HEK293 (cell line): Measurements from ENCODE around the gene DDIAS.
A peak's percentile ranks its signal among the peaks of the same experiment; 100 is the strongest.

ENCODE experiments used
- CTCF ChIA-PET: fragments of 350-600 bp; formaldehyde crosslinking; extraction: SDS; loops from one replicate; lab custom pipeline; 2021; ENCODE audit warnings: antibody characterized with exemption; lab: Yijun Ruan, JAX
- POLR2A ChIA-PET: fragments of 300-600 bp; formaldehyde crosslinking; extraction: SDS; loops from one replicate; lab custom pipeline; 2020; ENCODE audit warnings: antibody characterized with exemption, inconsistent platforms; lab: Yijun Ruan, JAX
- H3K27ac ChIP-seq: fragments of 200-500 bp; sonication (Bioruptor generic); 2 replicates; pipeline ENCODE4 v1.5.1; 2014; ENCODE audit warnings: low read depth, low read length, control low read depth, inconsistent platforms; ENCODE audit errors: extremely low read depth
- H3K36me3 ChIP-seq, 2 experiments: fragments of 200-500 bp in 1 of 2; sonication (Bioruptor generic) in 1 of 2; 1 replicate in 1 of 2; 2 replicates in 1 of 2; pipeline ENCODE4 v1.5.1; 2014 to 2017; ENCODE audit warnings: inconsistent platforms in 2 of 2, low read length in 2 of 2; ENCODE audit not compliant: control insufficient read depth in 2 of 2, insufficient read depth in 1 of 2
- H3K4me1 ChIP-seq: fragments of 200-500 bp; sonication (Bioruptor generic); 2 replicates; pipeline ENCODE4 v1.5.1; 2014; ENCODE audit warnings: mild to moderate bottlenecking, low read length, inconsistent platforms; ENCODE audit not compliant: control insufficient read depth, insufficient read depth
- H3K4me3 ChIP-seq: 2 replicates; pipeline ENCODE4 v1.5.1; 2011; ENCODE audit warnings: low read depth, mild to moderate bottlenecking, control low read depth, low read length, moderate library complexity
- H3K9me3 ChIP-seq: fragments of 200-500 bp; sonication (Bioruptor generic); 2 replicates; pipeline ENCODE4 v1.5.1; 2014; ENCODE audit warnings: low read depth, low read length, inconsistent platforms; ENCODE audit not compliant: control insufficient read depth, insufficient read depth
- AEBP2 ChIP-seq: fragments of 450-650 bp; formaldehyde crosslinking; IDR thresholded peaks from 2 replicates; pipeline ENCODE4 v1.5.1; 2016; ENCODE audit warnings: missing biosample characterization, missing genetic modification characterization, borderline replicate concordance
- BCL11A ChIP-seq: fragments of 450-650 bp; formaldehyde crosslinking; IDR thresholded peaks from 2 replicates; pipeline ENCODE4 v1.5.1; 2016; ENCODE audit warnings: low read depth, missing biosample characterization, missing genetic modification characterization
- HOXD13 ChIP-seq: sonication (generic); formaldehyde crosslinking; IDR thresholded peaks from 2 replicates; pipeline ENCODE4 v1.8.0; 2022; ENCODE audit warnings: missing genetic modification reagents, borderline replicate concordance
- MYNN ChIP-seq: fragments of 450-650 bp; formaldehyde crosslinking; IDR thresholded peaks from 2 replicates; pipeline ENCODE4 v1.5.1; 2016; ENCODE audit warnings: missing biosample characterization, missing genetic modification characterization, borderline replicate concordance
- PRDM1 ChIP-seq: fragments of 450-650 bp; formaldehyde crosslinking; IDR thresholded peaks from 2 replicates; pipeline ENCODE4; 2016; ENCODE audit warnings: missing biosample characterization, missing genetic modification characterization
- ZBTB48 ChIP-seq: fragments of 450-650 bp; formaldehyde crosslinking; IDR thresholded peaks from 2 replicates; pipeline ENCODE4 v1.5.1; 2016; ENCODE audit warnings: missing biosample characterization, missing genetic modification characterization
- ZEB2 ChIP-seq: fragments of 450-650 bp; formaldehyde crosslinking; IDR thresholded peaks from 2 replicates; pipeline ENCODE4 v1.5.1; 2016; ENCODE audit warnings: missing biosample characterization, missing genetic modification characterization
- ZFP3 ChIP-seq: fragments of 450-650 bp; formaldehyde crosslinking; IDR thresholded peaks from 2 replicates; pipeline ENCODE4 v1.5.1; 2016; ENCODE audit warnings: low read depth, missing biosample characterization, missing genetic modification characterization
- ZFP41 ChIP-seq: fragments of 450-650 bp; formaldehyde crosslinking; IDR thresholded peaks from 2 replicates; pipeline ENCODE4 v1.5.1; 2016; ENCODE audit warnings: missing biosample characterization, missing genetic modification characterization, borderline replicate concordance
- ZNF146 ChIP-seq: fragments of 450-650 bp; formaldehyde crosslinking; IDR thresholded peaks from 2 replicates; pipeline ENCODE4 v1.5.1; 2016; ENCODE audit warnings: missing biosample characterization, missing genetic modification characterization
- ZNF175 ChIP-seq: fragments of 450-650 bp; formaldehyde crosslinking; IDR thresholded peaks from 2 replicates; pipeline ENCODE4 v1.5.1; 2016; ENCODE audit warnings: missing biosample characterization, missing genetic modification characterization
- ZNF274 ChIP-seq, 2 experiments: fragments of 200-500 bp in 1 of 2; fragments of 450-650 bp in 1 of 2; sonication (Bioruptor generic) in 1 of 2; formaldehyde crosslinking in 1 of 2; IDR thresholded peaks; 2 replicates each; pipeline versions ENCODE4 v1.5.1 to v1.6.1; 2014 to 2016; ENCODE audit warnings: borderline replicate concordance in 1 of 2, inconsistent platforms in 1 of 2, low read length in 1 of 2, missing biosample characterization in 1 of 2, missing genetic modification characterization in 1 of 2
- ZNF394 ChIP-seq: fragments of 450-650 bp; formaldehyde crosslinking; IDR thresholded peaks from 2 replicates; pipeline ENCODE4 v1.5.1; 2016; ENCODE audit warnings: missing biosample characterization, missing genetic modification characterization, mild to moderate bottlenecking, moderate library complexity, borderline replicate concordance
- ZNF398 ChIP-seq: fragments of 450-650 bp; formaldehyde crosslinking; IDR thresholded peaks from 2 replicates; pipeline ENCODE4 v1.5.1; 2017; ENCODE audit warnings: missing biosample characterization, missing genetic modification characterization
- ZNF404 ChIP-seq: fragments of 450-650 bp; formaldehyde crosslinking; IDR thresholded peaks from 2 replicates; pipeline ENCODE4 v1.5.1; 2017; ENCODE audit warnings: missing biosample characterization, missing genetic modification characterization
- ZNF473 ChIP-seq: fragments of 450-650 bp; formaldehyde crosslinking; IDR thresholded peaks from 2 replicates; pipeline ENCODE4 v1.5.1; 2017; ENCODE audit warnings: missing biosample characterization, missing genetic modification characterization
- ZNF488 ChIP-seq: fragments of 450-650 bp; formaldehyde crosslinking; IDR thresholded peaks from 2 replicates; pipeline ENCODE4 v1.5.1; 2016; ENCODE audit warnings: missing biosample characterization, missing genetic modification characterization
- ZNF514 ChIP-seq: fragments of 450-650 bp; formaldehyde crosslinking; IDR thresholded peaks from 2 replicates; pipeline ENCODE4 v1.5.1; 2016; ENCODE audit warnings: missing biosample characterization, missing genetic modification characterization
- ZNF530 ChIP-seq: fragments of 450-650 bp; formaldehyde crosslinking; IDR thresholded peaks from 2 replicates; pipeline ENCODE4 v1.5.1; 2016; ENCODE audit warnings: low read depth, missing biosample characterization, missing genetic modification characterization
- ZNF610 ChIP-seq: fragments of 450-650 bp; formaldehyde crosslinking; IDR thresholded peaks from 2 replicates; pipeline ENCODE4 v1.5.1; 2016; ENCODE audit warnings: missing biosample characterization, missing genetic modification characterization, borderline replicate concordance
- ZNF704 ChIP-seq: fragments of 450-650 bp; formaldehyde crosslinking; IDR thresholded peaks from 2 replicates; pipeline ENCODE4 v1.5.1; 2016; ENCODE audit warnings: missing biosample characterization, missing genetic modification characterization
- TF ChIP-seq, protein P1 (sequence below): fragments of 450-650 bp; formaldehyde crosslinking; IDR thresholded peaks from 2 replicates; pipeline ENCODE4 v1.5.1; 2016; ENCODE audit warnings: missing biosample characterization, missing genetic modification characterization
- TF ChIP-seq, protein P2 (sequence below): fragments of 450-650 bp; formaldehyde crosslinking; IDR thresholded peaks from 2 replicates; pipeline ENCODE4 v1.5.1; 2016; ENCODE audit warnings: missing biosample characterization, missing genetic modification characterization

DDIAS gene

DNA sequence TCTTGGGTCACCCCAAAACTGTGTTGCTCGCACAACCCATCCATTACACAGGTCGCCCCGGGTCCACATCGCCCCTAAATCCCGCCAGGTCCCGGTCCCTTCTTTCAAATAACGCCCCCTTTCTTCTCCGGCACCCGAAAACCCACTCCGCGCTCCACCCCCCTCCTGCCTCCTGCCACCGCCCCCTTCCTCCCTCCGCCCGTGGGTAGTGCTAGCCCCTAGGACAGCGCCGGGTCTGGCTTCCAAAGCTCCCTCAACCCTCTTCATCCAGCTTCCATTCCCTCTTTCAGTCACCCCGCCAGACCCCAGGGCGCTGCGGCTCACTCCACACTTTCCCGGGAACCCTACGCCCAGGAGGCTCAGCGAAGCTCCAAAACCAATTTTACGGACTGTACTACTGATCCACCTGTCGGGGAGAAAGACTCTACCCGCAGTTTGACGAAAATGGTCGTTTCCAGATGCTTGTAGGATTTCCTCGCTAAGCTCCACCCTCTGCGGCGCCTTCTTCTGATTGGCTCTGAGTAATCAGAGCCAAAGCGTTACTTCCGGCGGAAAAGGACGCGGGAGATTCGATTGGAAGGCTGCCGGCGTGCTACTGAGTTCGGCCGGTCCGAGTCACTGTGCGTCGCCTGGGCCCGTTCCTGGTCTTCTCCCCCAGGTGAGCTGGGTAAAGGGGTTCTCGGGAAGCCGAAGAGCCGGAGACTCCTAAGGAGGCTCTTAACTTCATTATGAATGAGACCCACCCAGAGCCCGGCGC is at the start of gene DDIAS (continued):
- TF ChIP-seq, protein P1, sequence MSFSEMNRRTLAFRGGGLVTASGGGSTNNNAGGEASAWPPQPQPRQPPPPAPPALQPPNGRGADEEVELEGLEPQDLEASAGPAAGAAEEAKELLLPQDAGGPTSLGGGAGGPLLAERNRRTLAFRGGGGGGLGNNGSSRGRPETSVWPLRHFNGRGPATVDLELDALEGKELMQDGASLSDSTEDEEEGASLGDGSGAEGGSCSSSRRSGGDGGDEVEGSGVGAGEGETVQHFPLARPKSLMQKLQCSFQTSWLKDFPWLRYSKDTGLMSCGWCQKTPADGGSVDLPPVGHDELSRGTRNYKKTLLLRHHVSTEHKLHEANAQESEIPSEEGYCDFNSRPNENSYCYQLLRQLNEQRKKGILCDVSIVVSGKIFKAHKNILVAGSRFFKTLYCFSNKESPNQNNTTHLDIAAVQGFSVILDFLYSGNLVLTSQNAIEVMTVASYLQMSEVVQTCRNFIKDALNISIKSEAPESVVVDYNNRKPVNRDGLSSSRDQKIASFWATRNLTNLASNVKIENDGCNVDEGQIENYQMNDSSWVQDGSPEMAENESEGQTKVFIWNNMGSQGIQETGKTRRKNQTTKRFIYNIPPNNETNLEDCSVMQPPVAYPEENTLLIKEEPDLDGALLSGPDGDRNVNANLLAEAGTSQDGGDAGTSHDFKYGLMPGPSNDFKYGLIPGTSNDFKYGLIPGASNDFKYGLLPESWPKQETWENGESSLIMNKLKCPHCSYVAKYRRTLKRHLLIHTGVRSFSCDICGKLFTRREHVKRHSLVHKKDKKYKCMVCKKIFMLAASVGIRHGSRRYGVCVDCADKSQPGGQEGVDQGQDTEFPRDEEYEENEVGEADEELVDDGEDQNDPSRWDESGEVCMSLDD (tag by site-specific recombination) = peak; percentile 90
- TF ChIP-seq ZNF404 = no peak
- TF ChIP-seq ZNF514 (tag by site-specific recombination) = no peak
- no peak for TF ChIP-seq ZFP41 (tag by site-specific recombination)
- peak; percentile 79 for TF ChIP-seq ZBTB48 (tag by site-specific recombination)
- no peak for TF ChIP-seq ZNF175
- TF ChIP-seq BCL11A (tag by site-specific recombination) = no peak
- 0 out of 2 replicates have a peak, but pooled peaks have one; percentile 17 for TF ChIP-seq ZNF610 (tag by site-specific recombination)
- no peak for TF ChIP-seq ZNF530 (tag by site-specific recombination)
- TF ChIP-seq MYNN (tag by site-specific recombination) = no peak
- no peak; the same call in 1 of the 2 replicates for TF ChIP-seq ZNF146 (tag by site-specific recombination)
- TF ChIP-seq ZNF488 (tag by site-specific recombination) = no peak
- no peak for TF ChIP-seq HOXD13 (CRISPR knock-in tag)
- no peak for TF ChIP-seq ZNF473 (tag by site-specific recombination)
- TF ChIP-seq, all 188 proteins: peak for 34

- H3K4me3 ChIP-seq = no peak overlapping the region
- peaks cover 0 to 11% of the 10 kb centered on the region in 2 experiments; a peak in 1 of 3 replicates for H3K36me3 ChIP-seq
- ChIA-PET CTCF (interaction anchor here (1.3 kb wide), 1 partner anchor 13 kb away, joined by 3 read pairs; no protein-coding TSS in a partner anchor), POLR2A (no interaction called here)
- H3K9me3 ChIP-seq = no peaks in the 10 kb centered on the region
- H3K27ac ChIP-seq = no peak overlapping the region
- peaks cover 2% of the 10 kb centered on the region; the same call in 1 of the 2 replicates for H3K4me1 ChIP-seq
- TF ChIP-seq ZNF274 (IDR thresholded peaks at IDR 0.05; ENCODE audit: low read length) = no peak
- no peak for TF ChIP-seq ZNF274 (tag by site-specific recombination; IDR thresholded peaks at IDR 0.05; ENCODE audit: borderline replicate concordance)
- no peak for TF ChIP-seq AEBP2 (tag by site-specific recombination)
- TF ChIP-seq, protein P2, sequence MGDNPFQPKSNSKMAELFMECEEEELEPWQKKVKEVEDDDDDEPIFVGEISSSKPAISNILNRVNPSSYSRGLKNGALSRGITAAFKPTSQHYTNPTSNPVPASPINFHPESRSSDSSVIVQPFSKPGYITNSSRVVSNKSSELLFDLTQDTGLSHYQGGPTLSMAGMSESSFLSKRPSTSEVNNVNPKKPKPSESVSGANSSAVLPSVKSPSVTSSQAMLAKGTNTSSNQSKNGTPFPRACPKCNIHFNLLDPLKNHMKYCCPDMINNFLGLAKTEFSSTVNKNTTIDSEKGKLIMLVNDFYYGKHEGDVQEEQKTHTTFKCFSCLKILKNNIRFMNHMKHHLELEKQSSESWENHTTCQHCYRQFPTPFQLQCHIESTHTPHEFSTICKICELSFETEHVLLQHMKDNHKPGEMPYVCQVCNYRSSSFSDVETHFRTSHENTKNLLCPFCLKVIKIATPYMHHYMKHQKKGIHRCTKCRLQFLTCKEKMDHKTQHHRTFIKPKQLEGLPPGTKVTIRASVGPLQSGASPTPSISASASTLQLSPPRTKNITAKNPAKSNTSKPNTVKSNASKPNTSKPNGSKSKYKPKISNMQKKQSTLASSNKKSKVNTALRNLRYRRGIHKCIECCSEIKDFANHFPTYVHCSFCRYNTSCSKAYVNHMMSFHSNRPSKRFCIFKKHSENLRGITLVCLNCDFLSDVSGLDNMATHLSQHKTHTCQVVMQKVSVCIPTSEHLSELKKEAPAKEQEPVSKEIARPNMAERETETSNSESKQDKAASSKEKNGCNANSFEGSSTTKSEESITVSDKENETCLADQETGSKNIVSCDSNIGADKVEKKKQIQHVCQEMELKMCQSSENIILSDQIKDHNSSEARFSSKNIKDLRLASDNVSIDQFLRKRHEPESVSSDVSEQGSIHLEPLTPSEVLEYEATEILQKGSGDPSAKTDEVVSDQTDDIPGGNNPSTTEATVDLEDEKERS = no peak
- TF ChIP-seq ZNF394 (tag by site-specific recombination) = no peak
- no peak for TF ChIP-seq ZNF398 (tag by site-specific recombination)
- no peak for TF ChIP-seq ZEB2 (tag by site-specific recombination)
- no peak for TF ChIP-seq ZNF514 (tag by site-specific recombination)
- no peak for TF ChIP-seq ZFP3 (tag by site-specific recombination)
- TF ChIP-seq ZNF704 = no peak
- no peak for TF ChIP-seq PRDM1 (tag by site-specific recombination)
These were observed 47.3 kb upstream of the DDIAS start for GRCh38 chr11:82854242-82854641.
